ENCODE measurements around the gene CUTA. TPM values are rescaled to one million over a fixed set of nuclear protein-coding genes. Genes with fewer than 3 reads are reported as not detected.

Gene CUTA
- total and polyA plus RNA-seq, 2 of the 13 experiments (the other 11 are each of a cell fraction or from before 2014, with no cell fraction given), result 170 to 180 TPM

DNA sequence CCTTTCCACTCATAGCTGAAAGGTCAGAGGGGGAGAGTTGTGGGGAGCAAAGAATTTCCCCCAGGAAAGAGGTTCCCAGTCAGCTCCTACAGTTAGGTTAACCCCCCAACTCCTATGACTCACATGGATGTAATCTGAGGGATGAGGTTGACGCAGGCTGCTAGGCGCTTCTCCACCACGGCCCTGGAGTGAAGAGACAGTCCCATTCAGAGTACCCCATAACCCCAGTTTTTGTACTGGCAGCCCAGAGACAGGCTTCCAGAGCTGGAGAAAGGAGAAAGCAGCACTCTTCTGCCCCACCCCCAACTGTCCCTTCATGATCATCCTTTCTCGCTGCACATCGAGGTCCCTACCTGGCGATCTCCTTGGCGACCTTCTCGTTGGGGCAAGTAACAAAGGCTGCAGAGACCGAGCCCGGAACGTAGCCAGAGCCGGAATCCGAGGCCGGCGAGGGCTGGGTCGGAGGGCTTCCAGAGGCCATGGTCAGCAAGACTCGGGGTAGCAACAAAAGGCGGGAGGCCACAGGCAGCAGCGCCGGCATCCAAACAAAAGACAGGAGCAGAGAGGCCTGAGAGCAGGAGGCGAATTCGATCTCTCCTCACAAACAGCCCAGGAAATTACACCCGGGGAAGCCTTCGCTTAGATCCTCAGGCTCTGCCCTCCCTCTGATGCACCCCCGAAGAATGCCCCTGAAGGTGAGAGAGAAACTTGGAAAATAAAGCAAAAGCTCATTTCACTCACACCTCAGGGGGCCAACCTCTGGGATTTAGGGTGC lies 592 bp downstream of the CUTA start:
- H2AFZ ChIP-seq (ENCODE audit: low read length), result no peak overlapping the region
- H3K27ac ChIP-seq (ENCODE audit: extremely low read length, insufficient read depth, low read length), result peak overlapping the region; percentile 82
- FAIRE-seq, result peak; percentile 42
- H3K9me3 ChIP-seq (ENCODE audit: low read length), result no peaks in the 10 kb centered on the region
- peak overlapping the region; percentile 85 for H3K9ac ChIP-seq (ENCODE audit: insufficient read depth, low read depth, low read length)
- H3K79me2 ChIP-seq (ENCODE audit: insufficient read depth, low read length), result peaks cover 21% of the 10 kb centered on the region
- in situ Hi-C loops (cut with HindIII; ENCODE audit: extremely low pct_ligation_motif_present, low pct_unique_long_range_greater_than_20kb), result loop anchor here (10.0 to 25.0 kb wide), 2 partner anchors 130 to 213 kb away; partner anchors contain the start of genes B3GALT4, HSD17B8, PFDN6 and RGL2
- peak overlapping the region; percentile 96 for H3K4me2 ChIP-seq (ENCODE audit: low read depth, low read length)
- DNase-seq (ENCODE audit: low spot score), result no peak
- peaks cover 44% of the 10 kb centered on the region for H3K4me1 ChIP-seq (ENCODE audit: insufficient read depth, low read length)
- peak overlapping the region; percentile 68 to 96 (median 82) for H3K4me3 ChIP-seq (replicated peaks in 1 of 3; ENCODE audit: insufficient read depth in 1 of 3, low read depth in 2 of 3, low read length in 3 of 3)
- BruUV-seq (replicated peaks), result TSS peak; percentile 87
- ChIA-PET POLR2A (interaction anchor here (0.6 to 2.8 kb wide), 5 partner anchors 13 to 168 kb away, joined by 3 to 23 read pairs (median 8); partner anchors contain the start of gene ZBTB9), CTCF (ENCODE audit: low intra/inter-chr PET ratio, low total read pairs) (no interaction called here)
- 3% methylated on average over 22 of the region's 25 CpGs for WGBS (ENCODE audit: low lambda C conversion rate)
- peak; percentile 4 for ATAC-seq
- intact Hi-C loops (cut with micrococcal nuclease; ENCODE audit: unreplicated experiment), result no loop called here
- peaks cover 17 to 30% of the 10 kb centered on the region in 2 experiments for H3K36me3 ChIP-seq (replicated peaks in 1 of 2; ENCODE audit: control insufficient read depth in 1 of 2, insufficient read depth in 2 of 2, low read length in 2 of 2)
- peaks cover 2 to 13% of the 10 kb centered on the region in 2 experiments; a peak in 3 of 5 replicates for H3K27me3 ChIP-seq (ENCODE audit: control insufficient read depth in 1 of 2, insufficient read depth in 2 of 2, low read length in 2 of 2)
- H4K20me1 ChIP-seq (ENCODE audit: insufficient read depth, low read length), result no peaks in the 10 kb centered on the region
- peak; percentile 9; the same call in 1 of the 2 replicates for TF ChIP-seq ZSCAN21 (CRISPR knock-in tag; IDR thresholded peaks at IDR 0.05; ENCODE audit: borderline replicate concordance)
- peak; percentile 79; the same call in 1 of the 2 replicates for TF ChIP-seq ZNF570 (CRISPR knock-in tag; IDR thresholded peaks at IDR 0.05; ENCODE audit: borderline replicate concordance)
- TF ChIP-seq ZNF234 (CRISPR knock-in tag; conservative IDR thresholded peaks at IDR 0.05), result 0 out of 2 replicates have a peak, but pooled peaks have one; percentile 57
- peak; percentile 7; the same call in 1 of the 2 replicates for TF ChIP-seq REPIN1 (CRISPR knock-in tag; IDR thresholded peaks at IDR 0.05; ENCODE audit: borderline replicate concordance, low read depth)
- TF ChIP-seq NFKBIZ (CRISPR knock-in tag; IDR thresholded peaks at IDR 0.05), result no peak
- peak; percentile 88; the same call in 1 of the 2 replicates for TF ChIP-seq ZNF589 (CRISPR knock-in tag; conservative IDR thresholded peaks at IDR 0.05)
- TF ChIP-seq, protein P1, sequence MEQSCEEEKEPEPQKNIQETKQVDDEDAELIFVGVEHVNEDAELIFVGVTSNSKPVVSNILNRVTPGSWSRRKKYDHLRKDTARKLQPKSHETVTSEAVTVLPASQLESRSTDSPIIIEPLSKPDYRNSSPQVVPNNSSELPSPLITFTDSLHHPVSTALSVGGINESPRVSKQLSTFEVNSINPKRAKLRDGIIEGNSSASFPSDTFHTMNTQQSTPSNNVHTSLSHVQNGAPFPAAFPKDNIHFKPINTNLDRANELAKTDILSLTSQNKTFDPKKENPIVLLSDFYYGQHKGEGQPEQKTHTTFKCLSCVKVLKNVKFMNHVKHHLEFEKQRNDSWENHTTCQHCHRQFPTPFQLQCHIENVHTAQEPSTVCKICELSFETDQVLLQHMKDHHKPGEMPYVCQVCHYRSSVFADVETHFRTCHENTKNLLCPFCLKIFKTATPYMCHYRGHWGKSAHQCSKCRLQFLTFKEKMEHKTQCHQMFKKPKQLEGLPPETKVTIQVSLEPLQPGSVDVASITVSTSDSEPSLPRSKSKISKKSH (CRISPR knock-in tag; IDR thresholded peaks at IDR 0.05; ENCODE audit: borderline replicate concordance), result peak; percentile 7; the same call in 1 of the 2 replicates
- TF ChIP-seq PPARG (CRISPR knock-in tag; conservative IDR thresholded peaks at IDR 0.05), result 0 out of 2 replicates have a peak, but pooled peaks have one; percentile 5
- 0 out of 2 replicates have a peak, but pooled peaks have one; percentile 67 for TF ChIP-seq SRY (CRISPR knock-in tag; IDR thresholded peaks at IDR 0.05)
- no peak for TF ChIP-seq ZSCAN30 (CRISPR knock-in tag; IDR thresholded peaks at IDR 0.05)
- TF ChIP-seq GLI4 (CRISPR knock-in tag; IDR thresholded peaks at IDR 0.05; ENCODE audit: borderline replicate concordance), result 0 out of 2 replicates have a peak, but pooled peaks have one; percentile 21
- TF ChIP-seq ZNF205 (CRISPR knock-in tag; IDR thresholded peaks at IDR 0.05), result 0 out of 2 replicates have a peak, but pooled peaks have one; percentile 14
- TF ChIP-seq SMC3 (IDR thresholded peaks at IDR 0.05; ENCODE audit: low read length), result 0 out of 2 replicates have a peak, but pooled peaks have one; percentile 5
- TF ChIP-seq ZNF292 (CRISPR knock-in tag; IDR thresholded peaks at IDR 0.05; ENCODE audit: borderline replicate concordance, low read depth), result 0 out of 2 replicates have a peak, but pooled peaks have one; percentile 11
- TF ChIP-seq ZNF674 (CRISPR knock-in tag; IDR thresholded peaks at IDR 0.05; ENCODE audit: low read depth), result no peak; the same call in 1 of the 2 replicates
- 0 out of 2 replicates have a peak, but pooled peaks have one; percentile 47 for TF ChIP-seq ZNF17 (CRISPR knock-in tag; IDR thresholded peaks at IDR 0.05)
- 0 out of 2 replicates have a peak, but pooled peaks have one; percentile 35 for TF ChIP-seq ZNF101 (CRISPR knock-in tag; IDR thresholded peaks at IDR 0.05; ENCODE audit: borderline replicate concordance, low read depth)
- no peak for TF ChIP-seq ZNF44 (CRISPR knock-in tag; IDR thresholded peaks at IDR 0.05)
- TF ChIP-seq, protein P2, sequence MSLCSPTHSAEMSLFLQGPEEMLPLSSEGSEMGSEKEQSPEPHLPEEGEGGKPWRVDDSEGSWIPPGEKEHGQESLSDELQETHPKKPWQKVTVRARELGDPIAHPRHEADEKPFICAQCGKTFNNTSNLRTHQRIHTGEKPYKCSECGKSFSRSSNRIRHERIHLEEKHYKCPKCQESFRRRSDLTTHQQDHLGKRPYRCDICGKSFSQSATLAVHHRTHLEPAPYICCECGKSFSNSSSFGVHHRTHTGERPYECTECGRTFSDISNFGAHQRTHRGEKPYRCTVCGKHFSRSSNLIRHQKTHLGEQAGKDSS (CRISPR knock-in tag; IDR thresholded peaks at IDR 0.05; ENCODE audit: borderline replicate concordance, low read depth), result 0 out of 2 replicates have a peak, but pooled peaks have one; percentile 16
- TF ChIP-seq ZNF768 (CRISPR knock-in tag; IDR thresholded peaks at IDR 0.05), result peak; percentile 17
- 0 out of 2 replicates have a peak, but pooled peaks have one; percentile 0 for TF ChIP-seq NCOA1 (CRISPR knock-in tag; IDR thresholded peaks at IDR 0.05)

Measured in HepG2 (cell line).